Astrocyte (in vitro differentiated cells and primary cell): Measurements from ENCODE around the gene DTNBP1. TPM values are rescaled to one million over a fixed set of nuclear protein-coding genes. Genes with fewer than 3 reads are reported as not detected.

ENCODE experiments used
- DNase-seq: peaks from one replicate; pipeline ENCODE4 v3.0.0-alpha.2; 2010; ENCODE audit warnings: low read depth
- FAIRE-seq: peaks from 2 replicates; lab custom pipeline; 2011; peaks lifted over from hg19 to GRCh38; lab: Jason Lieb, UNC
- H2AFZ ChIP-seq: 2 replicates; pipeline ENCODE4 v1.6.0; 2012; ENCODE audit warnings: low read depth, low read length, inconsistent platforms
- H3K27ac ChIP-seq: 2 replicates; pipeline ENCODE4 v1.5.1; 2011; ENCODE audit warnings: low read depth, low read length, inconsistent platforms
- H3K27me3 ChIP-seq: 2 replicates; pipeline ENCODE4 v1.6.0; 2011; ENCODE audit warnings: low read length, inconsistent platforms; ENCODE audit not compliant: insufficient read depth
- H3K36me3 ChIP-seq: 2 replicates; pipeline ENCODE4 v1.5.1; 2011; ENCODE audit warnings: low read length, inconsistent platforms; ENCODE audit not compliant: insufficient read depth
- H3K4me1 ChIP-seq: 2 replicates; pipeline ENCODE4 v1.5.1; 2011; ENCODE audit warnings: low read length, inconsistent platforms; ENCODE audit not compliant: insufficient read depth
- H3K4me2 ChIP-seq: 2 replicates; pipeline ENCODE4 v1.6.0; 2012; ENCODE audit warnings: low read length, inconsistent platforms
- H3K4me3 ChIP-seq: 2 replicates; pipeline ENCODE4 v1.5.1; 2011; ENCODE audit warnings: low read depth, mild to moderate bottlenecking, low read length, inconsistent platforms; ENCODE audit not compliant: insufficient read depth
- H3K79me2 ChIP-seq: 2 replicates; pipeline ENCODE4 v1.6.0; 2012; ENCODE audit warnings: mild to moderate bottlenecking, low read length, inconsistent platforms; ENCODE audit not compliant: insufficient read depth
- H3K9ac ChIP-seq: 2 replicates; pipeline ENCODE4 v1.6.0; 2012; ENCODE audit warnings: mild to moderate bottlenecking, low read length, inconsistent platforms
- H3K9me3 ChIP-seq: 2 replicates; pipeline ENCODE4 v1.5.1; 2012; ENCODE audit warnings: low read depth, mild to moderate bottlenecking, low read length, inconsistent platforms; ENCODE audit not compliant: insufficient read depth
- H4K20me1 ChIP-seq: 2 replicates; pipeline ENCODE4 v1.6.0; 2012; ENCODE audit warnings: low read length, inconsistent platforms; ENCODE audit not compliant: insufficient read depth
- H3K27ac Mint-ChIP-seq: one replicate; pipeline ENCODE4 v1.8.0; 2021; ENCODE audit warnings: mild to moderate bottlenecking, mixed read lengths; ENCODE audit not compliant: unreplicated experiment
- H3K27me3 Mint-ChIP-seq: one replicate; pipeline ENCODE4 v1.8.0; 2021; ENCODE audit warnings: low read depth, mixed read lengths; ENCODE audit not compliant: unreplicated experiment
- H3K36me3 Mint-ChIP-seq: one replicate; pipeline ENCODE4 v1.8.0; 2021; ENCODE audit warnings: low read depth, mixed read lengths; ENCODE audit not compliant: unreplicated experiment
- H3K4me1 Mint-ChIP-seq: one replicate; pipeline ENCODE4 v1.8.0; 2021; ENCODE audit warnings: low read depth, mixed read lengths; ENCODE audit not compliant: unreplicated experiment
- H3K4me3 Mint-ChIP-seq: one replicate; pipeline ENCODE4 v1.8.0; 2021; ENCODE audit warnings: mild to moderate bottlenecking, moderate library complexity, mixed read lengths; ENCODE audit not compliant: unreplicated experiment
- H3K9me3 Mint-ChIP-seq: one replicate; pipeline ENCODE4 v1.8.0; 2021; ENCODE audit warnings: mild to moderate bottlenecking, mixed read lengths; ENCODE audit not compliant: unreplicated experiment
- CTCF ChIP-seq: IDR thresholded peaks from 2 replicates; pipeline ENCODE4 v1.5.1; 2011; ENCODE audit warnings: low read depth, mild to moderate bottlenecking, inconsistent platforms, low read length, moderate library complexity; ENCODE audit not compliant: insufficient read depth
- EZH2 ChIP-seq: IDR thresholded peaks from 2 replicates; pipeline ENCODE4 v1.6.1; 2012; ENCODE audit warnings: mild to moderate bottlenecking, low read length, inconsistent platforms; ENCODE audit not compliant: insufficient read depth
- total RNA-seq: library from RNA; stranded (reverse); gene quantifications from 2 replicates; pipeline ENCODE4 v1.2.1, GENCODE V29; 2021

Gene DTNBP1
- total RNA-seq, 1 donor from 2014 or later: 13.0 TPM

GRCh38 chr6:15539722-15540270 is 123.0 kb downstream of the DTNBP1 start:
- H3K27me3 ChIP-seq: no peaks in the 10 kb centered on the region
- H3K4me3 ChIP-seq: no peak overlapping the region
- peaks cover 7% of the 10 kb centered on the region for H3K9me3 Mint-ChIP-seq
- FAIRE-seq (no peak), DNase-seq (no peak)
- no peaks in the 10 kb centered on the region for H3K27me3 Mint-ChIP-seq
- TF ChIP-seq CTCF: no peak
- TF ChIP-seq EZH2: no peak
- no peak overlapping the region for H3K27ac Mint-ChIP-seq
- no peak overlapping the region for H3K9ac ChIP-seq
- H3K9me3 ChIP-seq: no peaks in the 10 kb centered on the region
- peaks cover 3% of the 10 kb centered on the region for H3K4me1 Mint-ChIP-seq
- H3K36me3 Mint-ChIP-seq: peaks cover 3% of the 10 kb centered on the region
- no peaks in the 10 kb centered on the region for H3K79me2 ChIP-seq
- H3K27ac ChIP-seq: no peak overlapping the region
- no peak overlapping the region for H3K4me3 Mint-ChIP-seq
- H3K36me3 ChIP-seq: no peaks in the 10 kb centered on the region
- H3K4me2 ChIP-seq: no peak overlapping the region
- no peaks in the 10 kb centered on the region for H3K4me1 ChIP-seq
- no peak overlapping the region for H2AFZ ChIP-seq
- H4K20me1 ChIP-seq: no peaks in the 10 kb centered on the region

- TF ChIP-seq EZH2 (no peak), CTCF (no peak)
- H3K9me3 Mint-ChIP-seq: peaks cover 7% of the 10 kb centered on the region
- Histone ChIP-seq H3K27me3 (no peaks in the 10 kb centered on the region), H3K9ac (no peak overlapping the region), H3K27ac (no peak overlapping the region), H3K9me3 (no peaks in the 10 kb centered on the region), H2AFZ (no peak overlapping the region), H4K20me1 (no peaks in the 10 kb centered on the region), H3K4me2 (no peak overlapping the region), H3K79me2 (no peaks in the 10 kb centered on the region), H3K4me1 (no peaks in the 10 kb centered on the region), H3K4me3 (no peak overlapping the region), H3K36me3 (no peaks in the 10 kb centered on the region)
- H3K4me3 Mint-ChIP-seq: no peak overlapping the region
- peaks cover 3% of the 10 kb centered on the region for H3K36me3 Mint-ChIP-seq
- no peak for FAIRE-seq
- DNase-seq: no peak
- no peak overlapping the region for H3K27ac Mint-ChIP-seq
- H3K4me1 Mint-ChIP-seq: peaks cover 3% of the 10 kb centered on the region
- H3K27me3 Mint-ChIP-seq: no peaks in the 10 kb centered on the region
Measured at GRCh38 chr6:15538766-15539495, 123.9 kb downstream of the DTNBP1 start.

GRCh38 chr6:15538106-15538505 is 124.7 kb downstream of the DTNBP1 start:
- H3K4me2 ChIP-seq: no peak overlapping the region
- H3K36me3 ChIP-seq: no peaks in the 10 kb centered on the region
- no peaks in the 10 kb centered on the region for H3K27me3 ChIP-seq
- H3K4me1 ChIP-seq: no peaks in the 10 kb centered on the region
- no peaks in the 10 kb centered on the region for H3K9me3 ChIP-seq
- H3K36me3 Mint-ChIP-seq: no peaks in the 10 kb centered on the region
- H3K27me3 Mint-ChIP-seq: no peaks in the 10 kb centered on the region
- no peak overlapping the region for H3K27ac ChIP-seq
- H2AFZ ChIP-seq: no peak overlapping the region
- no peak for TF ChIP-seq CTCF
- TF ChIP-seq EZH2: no peak
- no peaks in the 10 kb centered on the region for H4K20me1 ChIP-seq
- no peaks in the 10 kb centered on the region for H3K79me2 ChIP-seq
- H3K4me1 Mint-ChIP-seq: peaks cover 3% of the 10 kb centered on the region
- H3K27ac Mint-ChIP-seq: no peak overlapping the region
- DNase-seq (no peak), FAIRE-seq (no peak)
- no peak overlapping the region for H3K4me3 Mint-ChIP-seq
- H3K9ac ChIP-seq: no peak overlapping the region
- no peak overlapping the region for H3K4me3 ChIP-seq
- H3K9me3 Mint-ChIP-seq: peaks cover 3% of the 10 kb centered on the region
